ENCODE data around the gene SH3GL1. TPM values are rescaled to one million over a fixed set of nuclear protein-coding genes. Genes with fewer than 3 reads are reported as not detected.

Gene SH3GL1
- total and polyA plus RNA-seq, 9 of the 15 experiments (the other 6 are each of a cell fraction or from before 2014, with no cell fraction given) = 1.7 to 75.3 (median 25.7) TPM

- TF ChIP-seq ZNF184 (CRISPR knock-in tag; IDR thresholded peaks at IDR 0.05) = no peak
- TF ChIP-seq DMBX1 (CRISPR knock-in tag; IDR thresholded peaks at IDR 0.05; ENCODE audit: borderline replicate concordance) = peak; percentile 95; the same call in 1 of the 2 replicates
- TF ChIP-seq RBM22 (IDR thresholded peaks at IDR 0.05; ENCODE audit: low read depth, low read length, poor library complexity, severe bottlenecking) = peak; percentile 63
- no peak for TF ChIP-seq ZNF282 (CRISPR knock-in tag; IDR thresholded peaks at IDR 0.05)
- TF ChIP-seq ZNF830 (CRISPR knock-in tag; IDR thresholded peaks at IDR 0.05) = 0 out of 2 replicates have a peak, but pooled peaks have one; percentile 25
- peak; percentile 72 for TF ChIP-seq ZNF134 (CRISPR knock-in tag; conservative IDR thresholded peaks at IDR 0.05)
- peak; percentile 96 for TF ChIP-seq TFAP4 (CRISPR knock-in tag; IDR thresholded peaks at IDR 0.05; ENCODE audit: borderline replicate concordance)
- peak; percentile 90 for TF ChIP-seq SMAD3 (CRISPR knock-in tag; conservative IDR thresholded peaks at IDR 0.05)
- TF ChIP-seq HDAC2 (IDR thresholded peaks at IDR 0.05) = peak; percentile 44
- TF ChIP-seq FOXJ3 (CRISPR knock-in tag; IDR thresholded peaks at IDR 0.05) = no peak
- TF ChIP-seq SMC3 (conservative IDR thresholded peaks at IDR 0.05; ENCODE audit: insufficient read depth, low read depth, low read length) = no peak
- peak; percentile 94 for TF ChIP-seq SMARCE1 (IDR thresholded peaks at IDR 0.05)
- peak; percentile 62; the same call in 1 of the 2 replicates for TF ChIP-seq ZNF41 (CRISPR knock-in tag; conservative IDR thresholded peaks at IDR 0.05)
- TF ChIP-seq FOXJ2 (tag; IDR thresholded peaks at IDR 0.05) = no peak; the same call in 1 of the 2 replicates
- no peak for TF ChIP-seq SIRT6 (IDR thresholded peaks at IDR 0.05; ENCODE audit: low read depth, low read length)
- TF ChIP-seq MTA3 (IDR thresholded peaks at IDR 0.05; ENCODE audit: borderline replicate concordance) = peak; percentile 95
- peak in 1 of 2 experiments; percentile 98; a peak in 2 of 4 replicates for TF ChIP-seq HDAC1 (IDR thresholded peaks at IDR 0.05)
- TF ChIP-seq SLC30A9 (CRISPR knock-in tag; IDR thresholded peaks at IDR 0.05) = no peak
- TF ChIP-seq HDAC8 (tag; IDR thresholded peaks at IDR 0.05) = peak; percentile 92
- no peak for TF ChIP-seq MCM3 (IDR thresholded peaks at IDR 0.05)
- peak; percentile 88 for TF ChIP-seq VEZF1 (CRISPR knock-in tag; IDR thresholded peaks at IDR 0.05)
- peak; percentile 95 for TF ChIP-seq ZNF589 (CRISPR knock-in tag; IDR thresholded peaks at IDR 0.05; ENCODE audit: low read depth)
- TF ChIP-seq RBFOX2 (IDR thresholded peaks at IDR 0.05; ENCODE audit: low read depth, low read length) = peak; percentile 92
- TF ChIP-seq, protein P1, sequence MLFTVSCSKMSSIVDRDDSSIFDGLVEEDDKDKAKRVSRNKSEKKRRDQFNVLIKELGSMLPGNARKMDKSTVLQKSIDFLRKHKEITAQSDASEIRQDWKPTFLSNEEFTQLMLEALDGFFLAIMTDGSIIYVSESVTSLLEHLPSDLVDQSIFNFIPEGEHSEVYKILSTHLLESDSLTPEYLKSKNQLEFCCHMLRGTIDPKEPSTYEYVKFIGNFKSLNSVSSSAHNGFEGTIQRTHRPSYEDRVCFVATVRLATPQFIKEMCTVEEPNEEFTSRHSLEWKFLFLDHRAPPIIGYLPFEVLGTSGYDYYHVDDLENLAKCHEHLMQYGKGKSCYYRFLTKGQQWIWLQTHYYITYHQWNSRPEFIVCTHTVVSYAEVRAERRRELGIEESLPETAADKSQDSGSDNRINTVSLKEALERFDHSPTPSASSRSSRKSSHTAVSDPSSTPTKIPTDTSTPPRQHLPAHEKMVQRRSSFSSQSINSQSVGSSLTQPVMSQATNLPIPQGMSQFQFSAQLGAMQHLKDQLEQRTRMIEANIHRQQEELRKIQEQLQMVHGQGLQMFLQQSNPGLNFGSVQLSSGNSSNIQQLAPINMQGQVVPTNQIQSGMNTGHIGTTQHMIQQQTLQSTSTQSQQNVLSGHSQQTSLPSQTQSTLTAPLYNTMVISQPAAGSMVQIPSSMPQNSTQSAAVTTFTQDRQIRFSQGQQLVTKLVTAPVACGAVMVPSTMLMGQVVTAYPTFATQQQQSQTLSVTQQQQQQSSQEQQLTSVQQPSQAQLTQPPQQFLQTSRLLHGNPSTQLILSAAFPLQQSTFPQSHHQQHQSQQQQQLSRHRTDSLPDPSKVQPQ (CRISPR knock-in tag; IDR thresholded peaks at IDR 0.05; ENCODE audit: borderline replicate concordance) = peak; percentile 83
Observed at GRCh38 chr19:4374498-4375163, 25.7 kb downstream of the SH3GL1 start (continued).

All from K562 (cell line).